Stomach (tissue), 19 donors: ENCODE data around the gene TPTE. TPM values are rescaled to one million over a fixed set of nuclear protein-coding genes. Genes with fewer than 3 reads are reported as not detected.
"Not testable (repeated sequence)": the region's sequence is repeated elsewhere in the genome, so short reads cannot be mapped to it uniquely, and the experiment has no call there.

ENCODE experiments used
- DNase-seq, 2 donors: peaks; one replicate each; pipeline versions ENCODE4 v3.0.0 to v3.0.0-alpha.2; 2013 to 2019
- H3K27ac ChIP-seq, 5 donors: fragments of 200-600 bp in 4 of 5; sonication (generic) in 4 of 5; one replicate each; pipeline ENCODE4 v1.5.1; 2013 to 2019; ENCODE audit warnings: mild to moderate bottlenecking in 1 of 5, moderate library complexity in 1 of 5
- H3K27me3 ChIP-seq, 3 donors: fragments of 200-600 bp; sonication (generic); one replicate each; pipeline ENCODE4 v1.5.1; 2017 to 2019; ENCODE audit warnings: mixed run types in 1 of 3
- H3K36me3 ChIP-seq, 4 donors: fragments of 200-600 bp; sonication (generic); 1 replicate in 3 of 4; 2 replicates in 1 of 4; pipeline ENCODE4 v1.5.1; 2016 to 2019
- H3K4me1 ChIP-seq, 4 donors: fragments of 200-600 bp; sonication (generic); one replicate each; pipeline ENCODE4 v1.5.1; 2016 to 2019
- H3K4me3 ChIP-seq, 4 donors: fragments of 200-600 bp; sonication (generic) in 3 of 4; one replicate each; pipeline ENCODE4 v1.5.1; 2016 to 2019; ENCODE audit warnings: mild to moderate bottlenecking in 1 of 4
- H3K9me3 ChIP-seq, 4 donors: fragments of 200-600 bp; sonication (generic); one replicate each; pipeline ENCODE4 v1.5.1; 2016 to 2019
- EP300 ChIP-seq: sonication (generic); formaldehyde crosslinking; IDR thresholded peaks from one replicate; pipeline ENCODE4 v1.6.1; 2017; ENCODE audit warnings: antibody characterized with exemption
- POLR2A ChIP-seq, 4 donors: fragments of 450-650 bp; IDR thresholded peaks; one replicate each; pipeline ENCODE4 v1.6.1; 2016; ENCODE audit warnings: antibody characterized with exemption in 4 of 4, control low read depth in 2 of 4, mild to moderate bottlenecking in 1 of 4, moderate library complexity in 1 of 4
- POLR2AphosphoS5 ChIP-seq, 3 donors: sonication (generic); formaldehyde crosslinking; IDR thresholded peaks; one replicate each; pipeline ENCODE4 v1.6.1; 2016; ENCODE audit warnings: antibody characterized with exemption in 3 of 3
- WGBS, 5 donors: extraction: QIAGEN DNeasy Blood & Tissue Kit in 3 of 5; methylation state at CpG; one replicate each; pipeline versions ENCODE4 v1.1.5 to v1.1.7; 2013 to 2018; 5-methylcytosine and 5-hydroxymethylcytosine counted together
- intact Hi-C: fragments of 100-400 bp; cut with DNase I; formaldehyde crosslinking; loops from one replicate; pipeline ENCODE4 v1.15.1; 2023; ENCODE audit warnings: low total_unique reads
- long read RNA-seq, 10 donors: transcript quantifications; one replicate each; lab custom pipeline, GENCODE V29; 2026
- polyA plus RNA-seq, 3 donors: library from polyadenylated mRNA; stranded (reverse); fragments of 200-250 nt; gene quantifications; one replicate each; pipeline ENCODE4 v1.2.3, GENCODE V29; 2013
- total RNA-seq, 5 donors: library from RNA; depleted of rRNA; stranded (reverse); fragments of >200 nt; gene quantifications; one replicate each; pipeline versions ENCODE4 v1.1.0 to v1.2.3, GENCODE V29; 2014 to 2016
- TF ChIP-seq, protein P1 (sequence below), 7 experiments: fragments of 450-650 bp in 4 of 7; fragments of 200-600 bp in 3 of 7; sonication (generic) in 3 of 7; IDR thresholded peaks; one replicate each; pipeline ENCODE4 v1.5.1; 2016 to 2019; ENCODE audit warnings: antibody characterized with exemption in 7 of 7, control low read depth in 2 of 7, mild to moderate bottlenecking in 1 of 7
- donor health status: healthy with polysubstance abuse.
- donor health status: Bipolar disorder and iron deficiency.
- donor health status: healthy.

Gene TPTE
- not detected for total RNA-seq
- polyA plus RNA-seq: not detected
- long read RNA-seq, donor 1: 0 reads
- long read RNA-seq, donor 2: 0 reads
- long read RNA-seq, donor 3: 0 reads
- long read RNA-seq, donor 4: 0 reads
- long read RNA-seq, donor 5: 0 reads
- long read RNA-seq, donor 6: 0 reads
- long read RNA-seq, donor 7: 0 reads
- long read RNA-seq, donor 8: 0 reads
- long read RNA-seq, donor 9: 0 reads
- long read RNA-seq, donor 10: 0 reads

DNA sequence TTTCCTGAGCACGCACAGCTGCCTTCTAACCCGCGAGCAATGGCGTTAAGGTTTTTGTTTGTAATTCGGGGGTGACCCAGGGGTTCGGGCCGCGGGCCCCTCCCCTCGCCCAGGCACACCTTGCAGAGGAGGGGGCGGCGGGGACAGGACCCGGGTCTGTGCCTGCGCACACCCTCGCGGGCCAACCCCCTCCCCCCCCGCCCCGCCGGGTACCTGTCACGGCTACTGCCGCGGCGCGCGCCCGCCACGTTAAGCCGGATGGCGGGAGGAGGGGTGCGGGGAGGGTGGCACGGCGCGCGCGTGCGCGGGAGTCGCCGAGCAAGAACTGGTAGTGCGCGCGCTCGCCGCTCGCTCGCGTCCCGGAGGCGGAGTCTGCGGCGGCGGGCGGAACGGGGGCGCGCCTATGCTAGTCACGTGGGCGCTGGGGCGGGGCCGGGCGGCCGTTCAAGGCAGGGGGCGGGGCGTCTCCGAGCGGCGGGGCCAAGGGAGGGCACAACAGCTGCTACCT, at the start of gene TPTE:
TPTE (plus strand) TSS at position 493 of the 508 bp plus-strand sequence. CDS start 17,141 bp downstream, outside the sequence.
- WGBS, 5 donors: 55 to 73% (median 68%) methylated on average over 49 to 66 of the region's 66 CpGs
- intact Hi-C loops: no loop called here
- Histone ChIP-seq H3K4me3 (no peak within 1 kb of the TSS), H3K27ac (no peak within 1 kb of the TSS), H3K9me3 (peaks cover 3 to 78% (median 58%) of the 10 kb centered on the region in 4 donors), H3K27me3 (no peaks in the 10 kb centered on the region), H3K36me3 (no peaks in the 10 kb centered on the region), H3K4me1 (no peaks in the 10 kb centered on the region)
- DNase-seq: peak in 1 of 2 donors; percentile 6
- TF ChIP-seq EP300 (no peak), POLR2A (IDR thresholded peaks at IDR 0.05) (no peak), POLR2AphosphoS5 (IDR thresholded peaks at IDR 0.05) (no peak)
- TF ChIP-seq, protein P1, sequence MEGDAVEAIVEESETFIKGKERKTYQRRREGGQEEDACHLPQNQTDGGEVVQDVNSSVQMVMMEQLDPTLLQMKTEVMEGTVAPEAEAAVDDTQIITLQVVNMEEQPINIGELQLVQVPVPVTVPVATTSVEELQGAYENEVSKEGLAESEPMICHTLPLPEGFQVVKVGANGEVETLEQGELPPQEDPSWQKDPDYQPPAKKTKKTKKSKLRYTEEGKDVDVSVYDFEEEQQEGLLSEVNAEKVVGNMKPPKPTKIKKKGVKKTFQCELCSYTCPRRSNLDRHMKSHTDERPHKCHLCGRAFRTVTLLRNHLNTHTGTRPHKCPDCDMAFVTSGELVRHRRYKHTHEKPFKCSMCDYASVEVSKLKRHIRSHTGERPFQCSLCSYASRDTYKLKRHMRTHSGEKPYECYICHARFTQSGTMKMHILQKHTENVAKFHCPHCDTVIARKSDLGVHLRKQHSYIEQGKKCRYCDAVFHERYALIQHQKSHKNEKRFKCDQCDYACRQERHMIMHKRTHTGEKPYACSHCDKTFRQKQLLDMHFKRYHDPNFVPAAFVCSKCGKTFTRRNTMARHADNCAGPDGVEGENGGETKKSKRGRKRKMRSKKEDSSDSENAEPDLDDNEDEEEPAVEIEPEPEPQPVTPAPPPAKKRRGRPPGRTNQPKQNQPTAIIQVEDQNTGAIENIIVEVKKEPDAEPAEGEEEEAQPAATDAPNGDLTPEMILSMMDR (IDR thresholded peaks at IDR 0.05): no peak

DNA sequence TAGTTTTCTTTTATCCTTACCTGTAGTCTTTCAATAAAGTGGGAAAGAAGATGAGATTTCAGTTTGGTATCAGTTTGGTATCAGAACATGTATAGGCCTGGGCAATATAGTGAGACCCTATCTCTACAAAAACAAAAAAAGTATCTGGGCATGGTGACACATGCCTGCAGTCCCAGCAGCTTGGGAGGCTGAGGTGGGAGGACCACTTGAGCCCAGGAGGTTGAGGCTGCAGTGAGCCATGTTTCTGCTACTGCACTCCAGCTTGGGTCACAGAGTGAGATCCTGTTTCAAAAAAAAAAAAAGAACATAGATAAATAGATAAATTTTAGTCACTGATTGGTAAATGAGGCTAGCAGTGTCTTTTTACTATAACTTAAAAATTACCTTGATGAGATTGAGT, 49.4 kb upstream of the TPTE start:
- H3K9me3 ChIP-seq: peaks cover 2 to 11% (median 6%) of the 10 kb centered on the region in 4 donors
- H3K4me3 ChIP-seq, DNase-seq, H3K27me3 ChIP-seq, intact Hi-C loops, H3K36me3 ChIP-seq, H3K4me1 ChIP-seq, H3K27ac ChIP-seq: not testable (repeated sequence)

DNA sequence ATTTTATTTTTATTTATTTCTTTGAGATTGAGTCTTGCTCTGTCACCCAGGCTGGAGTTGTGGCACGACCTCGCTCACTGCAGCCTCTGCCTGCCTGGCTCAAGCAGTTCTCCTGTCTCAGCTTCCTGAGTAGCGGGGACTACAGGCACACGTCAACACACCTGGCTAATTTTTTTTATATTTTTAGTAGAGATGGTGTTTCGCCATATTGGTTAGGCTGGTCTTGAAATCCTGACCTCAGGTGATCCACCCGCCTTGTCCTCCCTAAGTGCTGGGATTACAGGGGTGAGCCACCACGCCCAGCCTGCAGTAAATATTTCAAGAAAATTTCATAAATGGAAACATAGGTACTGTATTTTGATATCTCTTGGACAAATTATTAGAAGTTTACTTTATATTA, 43.6 kb upstream of the TPTE start:
- WGBS, 5 donors: 54 to 65% (median 59%) methylated on average over 7 of the region's 7 CpGs
- H3K27ac ChIP-seq, H3K4me1 ChIP-seq, H3K4me3 ChIP-seq, DNase-seq, intact Hi-C loops, H3K27me3 ChIP-seq, H3K36me3 ChIP-seq: not testable (repeated sequence)
- peaks cover 0 to 18% (median 10%) of the 10 kb centered on the region in 4 donors for H3K9me3 ChIP-seq

DNA sequence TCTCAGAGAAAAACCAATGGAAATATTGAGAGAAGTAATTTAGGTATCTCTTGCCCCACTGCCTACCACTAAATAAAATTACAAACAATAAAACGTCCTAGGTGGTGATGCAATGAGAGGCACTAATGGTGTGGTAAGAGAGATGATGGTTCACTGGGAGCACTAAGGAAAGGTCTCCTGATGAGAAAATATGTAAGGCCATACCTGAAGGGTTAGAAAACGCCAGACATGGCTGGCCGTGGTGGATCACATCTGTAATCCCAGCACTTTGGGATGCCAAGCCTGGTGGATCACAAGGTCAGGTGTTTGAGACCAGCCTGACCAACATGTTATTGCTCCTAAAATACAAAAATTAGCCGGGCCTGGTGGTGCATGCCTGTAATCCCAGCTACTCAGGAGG, 41.5 kb upstream of the TPTE start:
- H3K4me1 ChIP-seq, H3K27me3 ChIP-seq, DNase-seq, intact Hi-C loops, H3K36me3 ChIP-seq, H3K27ac ChIP-seq, H3K4me3 ChIP-seq: not testable (repeated sequence)
- 33 to 42% (median 37%) methylated on average over 4 of the region's 4 CpGs for WGBS, 5 donors
- H3K9me3 ChIP-seq: peaks cover 0 to 18% (median 12%) of the 10 kb centered on the region in 4 donors

DNA sequence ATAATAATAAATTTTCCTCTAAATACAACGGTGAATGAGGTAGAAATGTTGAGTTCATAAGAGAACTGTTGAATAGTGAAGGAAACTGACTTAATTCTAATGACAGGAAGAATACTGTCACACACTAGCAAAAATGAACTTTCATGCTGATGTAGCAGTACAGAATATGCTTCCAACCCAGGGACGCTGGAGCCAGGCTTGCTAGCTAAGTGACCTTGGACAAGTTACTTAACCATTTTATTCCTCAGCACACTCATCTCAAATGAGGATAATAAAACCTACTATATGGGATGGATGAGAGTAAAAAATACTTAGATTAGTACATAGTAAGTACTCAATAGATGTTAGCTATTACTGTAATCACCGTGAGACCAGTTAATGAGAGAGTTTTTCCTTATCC, 36.5 kb upstream of the TPTE start:
- H3K27me3 ChIP-seq, H3K4me3 ChIP-seq, H3K27ac ChIP-seq, H3K4me1 ChIP-seq, H3K36me3 ChIP-seq, intact Hi-C loops, H3K9me3 ChIP-seq, DNase-seq: not testable (repeated sequence)
- WGBS, 5 donors: 36 to 53% (median 51%) methylated on average over 2 to 3 of the region's 3 CpGs

DNA sequence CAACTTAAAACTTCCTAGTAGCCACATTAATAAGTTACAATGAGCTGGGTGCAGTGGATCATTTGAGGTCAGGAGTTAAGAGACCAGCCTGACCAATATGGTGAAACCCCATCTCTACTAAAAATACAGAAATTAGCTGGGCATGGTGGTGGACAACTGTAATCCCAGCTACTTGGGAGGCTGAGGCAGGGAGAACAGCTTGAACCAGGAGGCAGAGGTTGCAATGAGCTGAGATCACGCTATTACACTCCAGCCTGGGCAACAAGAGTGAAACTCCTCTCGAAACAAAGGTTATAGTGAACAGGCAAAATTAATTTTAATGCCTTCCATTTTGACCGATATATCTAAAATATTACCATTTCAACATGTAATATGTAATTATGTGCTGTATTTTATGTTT, 30.9 kb upstream of the TPTE start:
- H3K27me3 ChIP-seq, H3K9me3 ChIP-seq, H3K27ac ChIP-seq, DNase-seq, intact Hi-C loops, H3K4me1 ChIP-seq, H3K36me3 ChIP-seq, H3K4me3 ChIP-seq: not testable (repeated sequence)
- WGBS, 5 donors: 53 to 73% (median 59%) methylated on average over 3 of the region's 3 CpGs

DNA sequence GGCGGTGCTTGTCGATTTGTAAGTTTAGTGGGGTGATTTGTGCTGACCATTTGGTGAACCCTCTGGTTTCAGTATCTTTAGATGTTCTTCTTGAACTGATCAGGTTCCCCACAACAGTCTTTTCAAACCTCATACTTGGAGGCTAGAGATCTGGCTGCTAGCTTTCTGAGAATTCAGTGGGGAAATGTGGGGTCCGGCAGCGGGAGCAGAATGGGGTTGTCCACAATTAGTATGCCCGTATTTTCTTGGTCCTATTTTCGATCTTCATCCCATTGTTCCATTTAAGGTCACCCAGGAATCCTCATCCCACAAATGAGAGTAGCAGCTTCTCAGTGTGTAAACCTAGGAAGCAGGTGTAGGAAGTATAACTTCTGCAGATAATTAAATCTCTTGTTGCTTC, 10.3 kb upstream of the TPTE start:
- TF ChIP-seq POLR2AphosphoS5 (IDR thresholded peaks at IDR 0.05): no peak
- TF ChIP-seq, protein P1 (IDR thresholded peaks at IDR 0.05): no peak
- TF ChIP-seq EP300: no peak
- no peaks in the 10 kb centered on the region for H3K27me3 ChIP-seq
- H3K4me3 ChIP-seq: no peak overlapping the region
- DNase-seq: no peak
- WGBS, 5 donors: 62 to 65% (median 65%) methylated on average over 6 of the region's 6 CpGs
- no peaks in the 10 kb centered on the region for H3K4me1 ChIP-seq
- H3K36me3 ChIP-seq: no peaks in the 10 kb centered on the region
- intact Hi-C loops: no loop called here
- peaks cover 0 to 17% (median 9%) of the 10 kb centered on the region in 4 donors for H3K9me3 ChIP-seq
- H3K27ac ChIP-seq: no peak overlapping the region

DNA sequence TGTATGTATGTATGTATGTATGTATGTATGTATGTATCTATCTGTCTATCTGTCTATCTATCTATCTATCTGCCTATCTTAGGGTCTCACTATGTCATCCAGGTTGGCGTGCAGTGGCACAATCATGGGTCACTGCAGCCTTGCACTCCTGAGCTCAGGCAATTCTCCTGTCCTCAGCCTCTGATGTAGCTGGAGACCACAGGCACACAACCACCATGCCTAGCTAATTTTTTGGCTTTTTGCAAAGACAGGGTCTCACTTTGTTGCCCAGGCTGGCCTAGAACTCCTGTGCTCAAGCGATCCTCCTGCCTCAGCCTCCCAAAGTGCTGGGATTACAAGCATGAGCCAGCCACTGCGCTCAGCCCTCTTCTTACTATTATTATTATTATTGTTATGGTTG, 4.5 kb upstream of the TPTE start:
- H3K27ac ChIP-seq, DNase-seq, H3K4me1 ChIP-seq, intact Hi-C loops, H3K36me3 ChIP-seq, H3K27me3 ChIP-seq, H3K4me3 ChIP-seq: not testable (repeated sequence)
- H3K9me3 ChIP-seq: peaks cover 3 to 54% (median 49%) of the 10 kb centered on the region in 4 donors
- WGBS, 5 donors: 77 to 85% (median 82%) methylated on average over 3 of the region's 3 CpGs

DNA sequence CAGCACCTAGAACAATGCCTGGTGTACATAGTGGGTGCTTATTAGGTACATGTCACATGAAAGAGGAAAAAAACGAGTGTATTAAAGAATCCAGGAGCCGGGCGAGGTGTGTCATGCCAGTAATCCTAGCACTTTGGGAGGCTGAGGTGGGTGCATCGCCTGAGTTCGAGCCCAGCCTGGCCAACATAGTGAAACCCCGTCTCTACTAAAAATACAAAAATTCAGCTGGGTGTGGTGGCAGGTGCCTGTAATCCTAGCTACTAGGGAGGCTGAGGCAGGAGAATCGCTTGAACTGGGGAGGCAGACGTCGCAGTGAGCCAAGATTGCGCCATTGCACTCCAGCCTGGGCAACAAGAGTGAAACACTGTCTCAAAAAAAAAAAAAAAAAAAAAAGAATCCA, 3.5 kb upstream of the TPTE start:
- WGBS, 5 donors: 72 to 82% (median 79%) methylated on average over 10 of the region's 10 CpGs
- H3K27ac ChIP-seq, H3K36me3 ChIP-seq, DNase-seq, H3K4me3 ChIP-seq, H3K4me1 ChIP-seq, H3K27me3 ChIP-seq, intact Hi-C loops: not testable (repeated sequence)
- peaks cover 3 to 56% (median 52%) of the 10 kb centered on the region in 4 donors for H3K9me3 ChIP-seq
